ENCODE measurements around the gene CEBPG.

Gene CEBPG

GRCh38 chr19:33395561-33396550 lies 22.3 kb downstream of the CEBPG start:
- DNase-seq, result no peak

- DNase-seq, result no peak
These were observed 23.4 kb downstream of the CEBPG start for GRCh38 chr19:33396701-33397535.

GRCh38 chr19:33397536-33398360 lies 24.2 kb downstream of the CEBPG start:
- DNase-seq, result no peak

GRCh38 chr19:33398361-33399060 lies 25.0 kb downstream of the CEBPG start:
- DNase-seq, result no peak

- DNase-seq, result no peak
These were observed 25.7 kb downstream of the CEBPG start for GRCh38 chr19:33399081-33399744.

- no peak for DNase-seq
These were observed 26.5 kb downstream of the CEBPG start for GRCh38 chr19:33399745-33400681.

GRCh38 chr19:33400856-33401682 lies 27.6 kb downstream of the CEBPG start:
- no peak for DNase-seq

GRCh38 chr19:33401683-33402420 lies 28.3 kb downstream of the CEBPG start:
- no peak for DNase-seq

GRCh38 chr19:33402421-33403220 lies 29.1 kb downstream of the CEBPG start:
- DNase-seq, result no peak

GRCh38 chr19:33403221-33403972 lies 29.9 kb downstream of the CEBPG start:
- no peak for DNase-seq

- no peak for DNase-seq
These were observed 30.4 kb downstream of the CEBPG start for GRCh38 chr19:33403973-33404304.

GRCh38 chr19:33404506-33405253 lies 31.2 kb downstream of the CEBPG start:
- no peak for DNase-seq

GRCh38 chr19:33405254-33405552 lies 31.7 kb downstream of the CEBPG start:
- DNase-seq, result no peak

- DNase-seq, result no peak
These were observed 32.3 kb downstream of the CEBPG start for GRCh38 chr19:33405553-33406461.

- no peak for DNase-seq
These were observed 33.1 kb downstream of the CEBPG start for GRCh38 chr19:33406521-33407139.
